GM18868 (cell line): ENCODE data around the gene SGMS1.
"Not testable (repeated sequence)": the region's sequence is repeated elsewhere in the genome, so short reads cannot be mapped to it uniquely, and the experiment has no call there.

Experiments used
- ATAC-seq: cut with Tn5 transposase; IDR thresholded peaks from one replicate; pipeline ENCODE4 v1.9.1; 2021; ENCODE audit warnings: mild to moderate bottlenecking, moderate library complexity; ENCODE audit not compliant: unreplicated experiment

The SGMS1 gene

GRCh38 chr10:50387007-50387731 is 236.6 kb downstream of the SGMS1 start:
- no peak for ATAC-seq

- no peak for ATAC-seq
Observed at GRCh38 chr10:50385624-50386023, 238.1 kb downstream of the SGMS1 start.

GRCh38 chr10:50384898-50385297 is 238.9 kb downstream of the SGMS1 start:
- ATAC-seq: no peak

- no peak for ATAC-seq
Observed at GRCh38 chr10:50384238-50384637, 239.5 kb downstream of the SGMS1 start.

GRCh38 chr10:50382576-50383023 is 241.2 kb downstream of the SGMS1 start:
- no peak for ATAC-seq

GRCh38 chr10:50381642-50382041 is 242.1 kb downstream of the SGMS1 start:
- ATAC-seq: no peak

GRCh38 chr10:50379616-50380015 is 244.1 kb downstream of the SGMS1 start:
- no peak for ATAC-seq

GRCh38 chr10:50375745-50376144 is 248.0 kb downstream of the SGMS1 start:
- ATAC-seq: no peak

GRCh38 chr10:50375051-50375452 is 248.7 kb downstream of the SGMS1 start:
- no peak for ATAC-seq

- ATAC-seq: no peak
Observed at GRCh38 chr10:50373821-50374501, 249.8 kb downstream of the SGMS1 start.

- ATAC-seq: no peak
Observed at GRCh38 chr10:50369931-50370330, 253.8 kb downstream of the SGMS1 start.

- ATAC-seq: no peak
Observed at GRCh38 chr10:50367732-50368131, 256.0 kb downstream of the SGMS1 start.

- not testable (repeated sequence) for ATAC-seq
Observed at GRCh38 chr10:50366421-50366820, 257.3 kb downstream of the SGMS1 start.

GRCh38 chr10:50364730-50365129 is 259.0 kb downstream of the SGMS1 start:
- ATAC-seq: not testable (repeated sequence)

GRCh38 chr10:50362547-50363125 is 261.1 kb downstream of the SGMS1 start:
- ATAC-seq: peak; percentile 89

GRCh38 chr10:50361946-50362345 is 261.8 kb downstream of the SGMS1 start:
- ATAC-seq: no peak

- no peak for ATAC-seq
Observed at GRCh38 chr10:50360077-50360850, 263.5 kb downstream of the SGMS1 start.

GRCh38 chr10:50358925-50359687 is 264.6 kb downstream of the SGMS1 start:
- ATAC-seq: no peak

GRCh38 chr10:50358411-50358810 is 265.3 kb downstream of the SGMS1 start:
- ATAC-seq: no peak

- not testable (repeated sequence) for ATAC-seq
Observed at GRCh38 chr10:50356481-50356832, 267.3 kb downstream of the SGMS1 start.
